ENCODE measurements around the gene LPP.

DNA sequence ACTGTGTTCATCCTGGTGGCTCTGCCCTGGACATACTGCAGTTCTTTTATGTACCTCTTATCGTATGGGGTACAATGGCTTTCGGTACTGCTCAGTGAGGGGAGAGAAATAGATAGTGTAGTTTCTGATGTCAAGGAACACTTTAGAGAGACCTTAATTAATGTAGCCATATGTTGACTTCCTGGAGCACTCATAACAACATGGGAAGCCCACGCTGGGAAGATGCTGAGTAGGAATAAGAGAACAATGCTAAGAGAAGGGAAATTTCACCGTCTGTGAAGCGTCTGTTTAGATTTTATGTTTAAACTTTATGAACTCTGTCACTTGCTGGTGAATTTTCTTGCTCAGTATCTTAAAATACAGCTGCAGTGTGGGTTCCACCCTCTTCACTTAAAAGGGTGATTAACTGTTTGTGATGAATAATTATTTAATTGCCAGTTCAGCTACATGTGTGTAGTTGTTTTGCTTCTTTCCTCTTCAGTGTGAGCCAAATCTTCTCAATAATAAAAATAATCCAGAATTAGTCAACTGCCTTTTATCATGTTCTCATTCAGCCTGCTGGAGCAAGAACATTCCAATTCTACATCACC, 644.7 kb downstream of the LPP start:
- TF ChIP-seq, protein P1, sequence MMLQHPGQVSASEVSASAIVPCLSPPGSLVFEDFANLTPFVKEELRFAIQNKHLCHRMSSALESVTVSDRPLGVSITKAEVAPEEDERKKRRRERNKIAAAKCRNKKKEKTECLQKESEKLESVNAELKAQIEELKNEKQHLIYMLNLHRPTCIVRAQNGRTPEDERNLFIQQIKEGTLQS (IDR thresholded peaks at IDR 0.05): no peak
- TF ChIP-seq, protein P2, sequence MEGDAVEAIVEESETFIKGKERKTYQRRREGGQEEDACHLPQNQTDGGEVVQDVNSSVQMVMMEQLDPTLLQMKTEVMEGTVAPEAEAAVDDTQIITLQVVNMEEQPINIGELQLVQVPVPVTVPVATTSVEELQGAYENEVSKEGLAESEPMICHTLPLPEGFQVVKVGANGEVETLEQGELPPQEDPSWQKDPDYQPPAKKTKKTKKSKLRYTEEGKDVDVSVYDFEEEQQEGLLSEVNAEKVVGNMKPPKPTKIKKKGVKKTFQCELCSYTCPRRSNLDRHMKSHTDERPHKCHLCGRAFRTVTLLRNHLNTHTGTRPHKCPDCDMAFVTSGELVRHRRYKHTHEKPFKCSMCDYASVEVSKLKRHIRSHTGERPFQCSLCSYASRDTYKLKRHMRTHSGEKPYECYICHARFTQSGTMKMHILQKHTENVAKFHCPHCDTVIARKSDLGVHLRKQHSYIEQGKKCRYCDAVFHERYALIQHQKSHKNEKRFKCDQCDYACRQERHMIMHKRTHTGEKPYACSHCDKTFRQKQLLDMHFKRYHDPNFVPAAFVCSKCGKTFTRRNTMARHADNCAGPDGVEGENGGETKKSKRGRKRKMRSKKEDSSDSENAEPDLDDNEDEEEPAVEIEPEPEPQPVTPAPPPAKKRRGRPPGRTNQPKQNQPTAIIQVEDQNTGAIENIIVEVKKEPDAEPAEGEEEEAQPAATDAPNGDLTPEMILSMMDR (IDR thresholded peaks at IDR 0.05 in 2 of 3, conservative IDR thresholded peaks at IDR 0.05 in 1 of 3; ENCODE audit: borderline replicate concordance in 1 of 3, insufficient read depth in 1 of 3, low read depth in 2 of 3, low read length in 2 of 3): no peak
- TF ChIP-seq POLR2A (IDR thresholded peaks at IDR 0.05; ENCODE audit: borderline replicate concordance, extremely low read depth, insufficient read depth, insufficient read length): no peak
- TF ChIP-seq POLR2AphosphoS5 (IDR thresholded peaks at IDR 0.05; ENCODE audit: low read depth, low read length): no peak
- no peak for TF ChIP-seq EZH2 (IDR thresholded peaks at IDR 0.05)
- no peak for TF ChIP-seq CEBPB (IDR thresholded peaks at IDR 0.05; ENCODE audit: low read depth)
- TF ChIP-seq SRF (IDR thresholded peaks at IDR 0.05; ENCODE audit: low read depth): no peak
- no peak for TF ChIP-seq RAD21 (IDR thresholded peaks at IDR 0.05; ENCODE audit: low read depth)
- TF ChIP-seq, protein P3, sequence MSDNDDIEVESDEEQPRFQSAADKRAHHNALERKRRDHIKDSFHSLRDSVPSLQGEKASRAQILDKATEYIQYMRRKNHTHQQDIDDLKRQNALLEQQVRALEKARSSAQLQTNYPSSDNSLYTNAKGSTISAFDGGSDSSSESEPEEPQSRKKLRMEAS (IDR thresholded peaks at IDR 0.05): no peak
- TF ChIP-seq YY1 (IDR thresholded peaks at IDR 0.05; ENCODE audit: extremely low read depth, insufficient replicate concordance, low read depth, low read length): no peak
- no peak for TF ChIP-seq ELF1 (IDR thresholded peaks at IDR 0.05; ENCODE audit: borderline replicate concordance, low read depth)
- no peak for TF ChIP-seq CBX3 (IDR thresholded peaks at IDR 0.05; ENCODE audit: low read depth)
- TF ChIP-seq SIN3A (IDR thresholded peaks at IDR 0.05; ENCODE audit: low read depth): no peak
